Activated T-cell treated with anti-CD3 and anti-CD28 coated beads, Interleukin-2, amount 50 U/mL, for 72 hours (primary cell): ENCODE measurements around the gene CHRNA7. TPM values are rescaled to one million over a fixed set of nuclear protein-coding genes. Genes with fewer than 3 reads are reported as not detected.

Experiments
- ATAC-seq, 2 donors: fragments of 150-1000 bp; cut with Tn5 transposase; replicated peaks in 1 of 2; 2 replicates each; pipeline ENCODE4 v1.10.0; 2021; ENCODE audit warnings: moderate library complexity in 2 of 2, mild to moderate bottlenecking in 1 of 2
- DNase-seq, 2 donors: peaks; one replicate each; pipeline ENCODE4 v3.0.0; 2021 to 2022; ENCODE audit warnings: mixed read lengths in 1 of 2
- H3K27ac Mint-ChIP-seq: one replicate; pipeline ENCODE4 v1.8.0; 2022; ENCODE audit warnings: mild to moderate bottlenecking, moderate library complexity, mixed read lengths
- H3K27me3 Mint-ChIP-seq: one replicate; pipeline ENCODE4 v1.8.0; 2022; ENCODE audit warnings: low read depth, mixed read lengths
- H3K36me3 Mint-ChIP-seq, 2 donors: one replicate each; pipeline ENCODE4 v1.8.0; 2022; ENCODE audit warnings: mixed read lengths in 2 of 2, mild to moderate bottlenecking in 1 of 2; ENCODE audit not compliant: insufficient read depth in 2 of 2
- H3K4me1 Mint-ChIP-seq: one replicate; pipeline ENCODE4 v1.8.0; 2022; ENCODE audit warnings: low read depth, mixed read lengths
- H3K4me3 Mint-ChIP-seq, 2 donors: one replicate each; pipeline ENCODE4 v1.8.0; 2022; ENCODE audit warnings: mild to moderate bottlenecking in 2 of 2, mixed read lengths in 2 of 2, moderate library complexity in 2 of 2
- H3K9me3 Mint-ChIP-seq, 2 donors: one replicate each; pipeline ENCODE4 v1.8.0; 2022; ENCODE audit warnings: mixed read lengths in 2 of 2
- total RNA-seq, 2 donors: library from RNA; stranded (reverse); gene quantifications; one replicate each; pipeline ENCODE4 v1.2.3, GENCODE V29; 2022

The CHRNA7 gene
- total RNA-seq, 2 donors from 2014 or later: 0.46 to 0.51 TPM

- no peaks in the 10 kb centered on the region for H3K4me1 Mint-ChIP-seq
- ATAC-seq: no peak
- H3K9me3 Mint-ChIP-seq: no peaks in the 10 kb centered on the region
- no peak overlapping the region for H3K27ac Mint-ChIP-seq
- H3K36me3 Mint-ChIP-seq: no peaks in the 10 kb centered on the region
- no peak overlapping the region for H3K4me3 Mint-ChIP-seq
- no peak for DNase-seq
- H3K27me3 Mint-ChIP-seq: peaks cover 14% of the 10 kb centered on the region
Observed at GRCh38 chr15:32119286-32119685, 89.0 kb downstream of the CHRNA7 start.

GRCh38 chr15:32119694-32120330 lies 89.5 kb downstream of the CHRNA7 start:
- Mint-ChIP-seq H3K36me3 (no peaks in the 10 kb centered on the region), H3K4me1 (no peaks in the 10 kb centered on the region), H3K9me3 (no peaks in the 10 kb centered on the region), H3K4me3 (no peak overlapping the region), H3K27me3 (peaks cover 14% of the 10 kb centered on the region), H3K27ac (no peak overlapping the region)
- DNase-seq (no peak), ATAC-seq (no peak)

- Mint-ChIP-seq H3K4me3 (no peak overlapping the region), H3K27me3 (peaks cover 9% of the 10 kb centered on the region), H3K36me3 (no peaks in the 10 kb centered on the region), H3K9me3 (no peaks in the 10 kb centered on the region), H3K4me1 (no peaks in the 10 kb centered on the region), H3K27ac (no peak overlapping the region)
- DNase-seq (no peak), ATAC-seq (no peak)
Observed at GRCh38 chr15:32120577-32121383, 90.5 kb downstream of the CHRNA7 start.

- Mint-ChIP-seq H3K36me3 (no peaks in the 10 kb centered on the region), H3K4me3 (no peak overlapping the region), H3K9me3 (no peaks in the 10 kb centered on the region), H3K4me1 (no peaks in the 10 kb centered on the region), H3K27ac (no peak overlapping the region), H3K27me3 (peaks cover 9% of the 10 kb centered on the region)
- ATAC-seq (no peak), DNase-seq (no peak)
Observed at GRCh38 chr15:32121384-32121695, 91.0 kb downstream of the CHRNA7 start.

- ATAC-seq: no peak
- H3K36me3 Mint-ChIP-seq: no peaks in the 10 kb centered on the region
- no peaks in the 10 kb centered on the region for H3K9me3 Mint-ChIP-seq
- H3K4me3 Mint-ChIP-seq: no peak overlapping the region
- H3K27me3 Mint-ChIP-seq: peaks cover 9% of the 10 kb centered on the region
- DNase-seq: no peak
- no peak overlapping the region for H3K27ac Mint-ChIP-seq
- H3K4me1 Mint-ChIP-seq: no peaks in the 10 kb centered on the region
Observed at GRCh38 chr15:32122013-32122412, 91.7 kb downstream of the CHRNA7 start.

GRCh38 chr15:32123473-32123872 lies 93.2 kb downstream of the CHRNA7 start:
- DNase-seq: no peak
- no peak overlapping the region for H3K4me3 Mint-ChIP-seq
- no peak for ATAC-seq

GRCh38 chr15:32124726-32125125 lies 94.4 kb downstream of the CHRNA7 start:
- DNase-seq (no peak), ATAC-seq (no peak)
- no peak overlapping the region for H3K27ac Mint-ChIP-seq
- H3K27me3 Mint-ChIP-seq: peaks cover 9% of the 10 kb centered on the region
- H3K4me1 Mint-ChIP-seq: no peaks in the 10 kb centered on the region
- H3K36me3 Mint-ChIP-seq: no peaks in the 10 kb centered on the region
- no peak overlapping the region for H3K4me3 Mint-ChIP-seq
- no peaks in the 10 kb centered on the region for H3K9me3 Mint-ChIP-seq

More at GRCh38 chr15:32123473-32123872, 93.2 kb downstream of the CHRNA7 start:
- H3K36me3 Mint-ChIP-seq: no peaks in the 10 kb centered on the region
- no peak overlapping the region for H3K27ac Mint-ChIP-seq
- no peaks in the 10 kb centered on the region for H3K4me1 Mint-ChIP-seq
- H3K9me3 Mint-ChIP-seq: no peaks in the 10 kb centered on the region
- H3K27me3 Mint-ChIP-seq: peaks cover 9% of the 10 kb centered on the region

GRCh38 chr15:32125595-32125994 lies 95.3 kb downstream of the CHRNA7 start:
- DNase-seq (no peak), ATAC-seq (no peak)
- Mint-ChIP-seq H3K9me3 (no peaks in the 10 kb centered on the region), H3K27me3 (peaks cover 9% of the 10 kb centered on the region), H3K36me3 (no peaks in the 10 kb centered on the region), H3K4me3 (no peak overlapping the region), H3K4me1 (no peaks in the 10 kb centered on the region), H3K27ac (no peak overlapping the region)

- no peaks in the 10 kb centered on the region for H3K36me3 Mint-ChIP-seq
- no peak for DNase-seq
- H3K27ac Mint-ChIP-seq: no peak overlapping the region
- ATAC-seq: no peak
- no peaks in the 10 kb centered on the region for H3K9me3 Mint-ChIP-seq
- H3K4me1 Mint-ChIP-seq: no peaks in the 10 kb centered on the region
- no peaks in the 10 kb centered on the region for H3K27me3 Mint-ChIP-seq
- no peak overlapping the region for H3K4me3 Mint-ChIP-seq
Observed at GRCh38 chr15:32129815-32130214, 99.5 kb downstream of the CHRNA7 start.

GRCh38 chr15:32130823-32131222 lies 100.5 kb downstream of the CHRNA7 start:
- H3K9me3 Mint-ChIP-seq: no peaks in the 10 kb centered on the region
- H3K27ac Mint-ChIP-seq: no peak overlapping the region

GRCh38 chr15:32131803-32132202 lies 101.5 kb downstream of the CHRNA7 start:
- no peaks in the 10 kb centered on the region for H3K27me3 Mint-ChIP-seq
- no peaks in the 10 kb centered on the region for H3K9me3 Mint-ChIP-seq
- ATAC-seq: no peak
- H3K4me1 Mint-ChIP-seq: no peaks in the 10 kb centered on the region
- H3K4me3 Mint-ChIP-seq: no peak overlapping the region
- DNase-seq: no peak
- no peak overlapping the region for H3K27ac Mint-ChIP-seq
- H3K36me3 Mint-ChIP-seq: no peaks in the 10 kb centered on the region

More at GRCh38 chr15:32130823-32131222, 100.5 kb downstream of the CHRNA7 start:
- no peak for DNase-seq
- Mint-ChIP-seq H3K4me1 (no peaks in the 10 kb centered on the region), H3K36me3 (no peaks in the 10 kb centered on the region), H3K4me3 (no peak overlapping the region), H3K27me3 (no peaks in the 10 kb centered on the region)
- no peak for ATAC-seq

- no peaks in the 10 kb centered on the region for H3K36me3 Mint-ChIP-seq
- no peak overlapping the region for H3K4me3 Mint-ChIP-seq
- H3K27ac Mint-ChIP-seq: no peak overlapping the region
- no peaks in the 10 kb centered on the region for H3K27me3 Mint-ChIP-seq
- H3K9me3 Mint-ChIP-seq: no peaks in the 10 kb centered on the region
- no peaks in the 10 kb centered on the region for H3K4me1 Mint-ChIP-seq
- DNase-seq: no peak
- no peak for ATAC-seq
Observed at GRCh38 chr15:32132859-32133258, 102.5 kb downstream of the CHRNA7 start.

GRCh38 chr15:32134842-32135241 lies 104.5 kb downstream of the CHRNA7 start:
- H3K9me3 Mint-ChIP-seq: no peaks in the 10 kb centered on the region
- no peak overlapping the region for H3K27ac Mint-ChIP-seq
- H3K4me1 Mint-ChIP-seq: no peaks in the 10 kb centered on the region
- H3K36me3 Mint-ChIP-seq: no peaks in the 10 kb centered on the region
- DNase-seq (no peak), ATAC-seq (no peak)
- H3K27me3 Mint-ChIP-seq: no peaks in the 10 kb centered on the region
- no peak overlapping the region for H3K4me3 Mint-ChIP-seq

GRCh38 chr15:32135335-32135734 lies 105.0 kb downstream of the CHRNA7 start:
- no peak overlapping the region for H3K27ac Mint-ChIP-seq
- no peaks in the 10 kb centered on the region for H3K27me3 Mint-ChIP-seq
- DNase-seq (no peak), ATAC-seq (no peak)
- no peaks in the 10 kb centered on the region for H3K4me1 Mint-ChIP-seq
- no peak overlapping the region for H3K4me3 Mint-ChIP-seq
- H3K36me3 Mint-ChIP-seq: no peaks in the 10 kb centered on the region
- H3K9me3 Mint-ChIP-seq: no peaks in the 10 kb centered on the region
